Natural killer cell (primary cell): ENCODE measurements around the gene TRAK1. TPM values are rescaled to one million over a fixed set of nuclear protein-coding genes. Genes with fewer than 3 reads are reported as not detected.

ENCODE experiments used
- ATAC-seq, 3 donors: fragments of 150-1000 bp in 2 of 3; fragments of 200-7000 bp in 1 of 3; cut with Tn5 transposase; 1 replicate in 1 of 3; 2 replicates in 2 of 3; pipeline ENCODE4 v1.10.0; 2021; ENCODE audit warnings: mild to moderate bottlenecking in 2 of 3, moderate library complexity in 2 of 3
- DNase-seq, 2 donors: peaks; one replicate each; pipeline versions ENCODE4 v3.0.0 to v3.0.0-alpha.2; 2013 to 2021; ENCODE audit warnings: mixed read lengths in 1 of 2
- H3K27ac ChIP-seq: one replicate; pipeline ENCODE4 v1.5.1; 2013; ENCODE audit warnings: mild to moderate bottlenecking, low read length
- H3K27me3 ChIP-seq: one replicate; pipeline ENCODE4 v1.6.1; 2013; ENCODE audit warnings: low read length; ENCODE audit not compliant: control insufficient read depth, insufficient read depth
- H3K36me3 ChIP-seq: one replicate; pipeline ENCODE4 v1.6.1; 2013; ENCODE audit warnings: low read length; ENCODE audit not compliant: control insufficient read depth, insufficient read depth
- H3K4me1 ChIP-seq: one replicate; pipeline ENCODE4 v1.6.1; 2013; ENCODE audit warnings: low read length; ENCODE audit not compliant: control insufficient read depth, insufficient read depth
- H3K4me3 ChIP-seq: one replicate; pipeline ENCODE4 v1.5.1; 2013; ENCODE audit warnings: low read length
- H3K9me3 ChIP-seq: one replicate; pipeline ENCODE4 v1.6.1; 2013; ENCODE audit warnings: low read length; ENCODE audit not compliant: control insufficient read depth, insufficient read depth
- H3K27ac Mint-ChIP-seq, 2 donors: one replicate each; pipeline ENCODE4 v1.8.0; 2022; ENCODE audit warnings: mild to moderate bottlenecking in 2 of 2, mixed read lengths in 2 of 2, moderate library complexity in 1 of 2
- H3K27me3 Mint-ChIP-seq, 2 donors: one replicate each; pipeline ENCODE4 v1.8.0; 2022; ENCODE audit warnings: low read depth in 2 of 2, mixed read lengths in 2 of 2
- H3K36me3 Mint-ChIP-seq: one replicate; pipeline ENCODE4 v1.8.0; 2022; ENCODE audit warnings: mixed read lengths
- H3K4me1 Mint-ChIP-seq, 2 donors: one replicate each; pipeline ENCODE4 v1.8.0; 2022; ENCODE audit warnings: mixed read lengths in 2 of 2
- H3K4me3 Mint-ChIP-seq: one replicate; pipeline ENCODE4 v1.8.0; 2022; ENCODE audit warnings: mild to moderate bottlenecking, moderate library complexity, mixed read lengths
- H3K9me3 Mint-ChIP-seq, 2 donors: one replicate each; pipeline ENCODE4 v1.8.0; 2022; ENCODE audit warnings: mixed read lengths in 2 of 2
- WGBS: methylation state at CpG from one replicate; pipeline ENCODE4 v1.1.7; 2013; ENCODE audit warnings: missing lambda C conversion rate; ENCODE audit not compliant: insufficient coverage; 5-methylcytosine and 5-hydroxymethylcytosine counted together
- intact Hi-C: fragments of 100-400 bp; cut with micrococcal nuclease; formaldehyde crosslinking; loops from one replicate; pipeline ENCODE4 v1.14.2; 2022
- total RNA-seq, 4 donors: library from RNA; stranded (reverse); fragments of 120-200 nt in 1 of 4; gene quantifications; one replicate each; pipeline versions ENCODE4 v1.2.3 to v1.2.4, GENCODE V29; 2013 to 2022
- TF ChIP-seq, protein P1 (sequence below): fragments of 200-600 bp; IDR thresholded peaks from one replicate; pipeline ENCODE4 v1.8.0; 2022; ENCODE audit warnings: antibody characterized with exemption

TRAK1 gene
- total RNA-seq, 3 donors from 2014 or later (not counting 1 experiment from before 2014, with no cell fraction given) = 30.7 to 31.8 (median 31.8) TPM

GRCh38 chr3:42263354-42264346 lies 172.5 kb downstream of the TRAK1 start:
- Mint-ChIP-seq H3K4me3 (no peak overlapping the region), H3K27me3 (peaks cover 43 to 75% of the 10 kb centered on the region in 2 donors), H3K4me1 (no peaks in the 10 kb centered on the region), H3K36me3 (no peaks in the 10 kb centered on the region), H3K27ac (no peak overlapping the region), H3K9me3 (no peaks in the 10 kb centered on the region)
- Histone ChIP-seq H3K9me3 (no peaks in the 10 kb centered on the region), H3K36me3 (no peaks in the 10 kb centered on the region), H3K27me3 (peaks cover 27% of the 10 kb centered on the region), H3K27ac (no peak overlapping the region), H3K4me1 (no peaks in the 10 kb centered on the region), H3K4me3 (no peak overlapping the region)
- intact Hi-C loops = no loop called here
- WGBS = 9% methylated on average over 52 of the region's 56 CpGs
- no peak for ATAC-seq
- TF ChIP-seq, protein P1, sequence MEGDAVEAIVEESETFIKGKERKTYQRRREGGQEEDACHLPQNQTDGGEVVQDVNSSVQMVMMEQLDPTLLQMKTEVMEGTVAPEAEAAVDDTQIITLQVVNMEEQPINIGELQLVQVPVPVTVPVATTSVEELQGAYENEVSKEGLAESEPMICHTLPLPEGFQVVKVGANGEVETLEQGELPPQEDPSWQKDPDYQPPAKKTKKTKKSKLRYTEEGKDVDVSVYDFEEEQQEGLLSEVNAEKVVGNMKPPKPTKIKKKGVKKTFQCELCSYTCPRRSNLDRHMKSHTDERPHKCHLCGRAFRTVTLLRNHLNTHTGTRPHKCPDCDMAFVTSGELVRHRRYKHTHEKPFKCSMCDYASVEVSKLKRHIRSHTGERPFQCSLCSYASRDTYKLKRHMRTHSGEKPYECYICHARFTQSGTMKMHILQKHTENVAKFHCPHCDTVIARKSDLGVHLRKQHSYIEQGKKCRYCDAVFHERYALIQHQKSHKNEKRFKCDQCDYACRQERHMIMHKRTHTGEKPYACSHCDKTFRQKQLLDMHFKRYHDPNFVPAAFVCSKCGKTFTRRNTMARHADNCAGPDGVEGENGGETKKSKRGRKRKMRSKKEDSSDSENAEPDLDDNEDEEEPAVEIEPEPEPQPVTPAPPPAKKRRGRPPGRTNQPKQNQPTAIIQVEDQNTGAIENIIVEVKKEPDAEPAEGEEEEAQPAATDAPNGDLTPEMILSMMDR = no peak
- peak in 1 of 2 donors; percentile 25 for DNase-seq

DNA sequence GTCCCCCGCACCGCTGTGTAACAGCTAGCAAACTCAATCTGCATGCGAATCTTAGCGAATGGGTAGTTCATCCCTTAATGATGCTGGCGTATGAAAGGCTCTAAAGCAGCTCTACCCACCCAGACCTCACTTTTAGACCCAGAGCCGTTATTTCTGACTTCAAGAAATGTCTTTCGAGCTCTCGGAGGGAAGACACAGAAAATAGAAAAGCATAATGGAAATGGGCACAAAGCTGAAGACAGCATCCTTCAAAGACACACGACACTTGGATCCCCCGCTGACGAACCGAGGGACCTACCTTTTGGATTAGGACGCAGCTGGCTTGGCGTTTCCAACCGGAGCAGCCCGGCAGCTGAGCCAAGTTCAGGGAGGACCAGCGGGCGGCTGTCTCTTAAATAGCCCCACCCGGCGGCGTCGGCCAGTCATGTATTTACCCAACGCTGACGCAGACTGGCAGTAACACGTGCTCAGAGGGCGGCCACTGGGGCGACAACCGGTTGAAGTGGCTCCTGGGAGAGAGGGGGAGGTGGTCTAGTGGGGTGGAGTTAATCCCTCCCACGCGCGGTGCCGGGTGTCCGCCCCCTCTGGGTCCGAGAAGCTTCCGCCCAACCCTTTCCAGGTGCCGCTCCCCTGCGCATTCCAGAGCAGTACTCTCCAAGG lies 173.4 kb downstream of the TRAK1 start:
- TF ChIP-seq, protein P1 = no peak
- H3K27me3 ChIP-seq = peaks cover 27% of the 10 kb centered on the region
- H3K9me3 ChIP-seq = no peaks in the 10 kb centered on the region
- intact Hi-C loops = no loop called here
- Mint-ChIP-seq H3K27me3 (peaks cover 51 to 81% of the 10 kb centered on the region in 2 donors), H3K9me3 (no peaks in the 10 kb centered on the region), H3K36me3 (no peaks in the 10 kb centered on the region), H3K4me1 (no peaks in the 10 kb centered on the region), H3K27ac (no peak overlapping the region), H3K4me3 (no peak overlapping the region)
- no peaks in the 10 kb centered on the region for H3K36me3 ChIP-seq
- DNase-seq = peak in 1 of 2 donors; percentile 9
- no peaks in the 10 kb centered on the region for H3K4me1 ChIP-seq
- WGBS = 14% methylated on average over 37 of the region's 37 CpGs
- no peak overlapping the region for H3K27ac ChIP-seq
- no peak for ATAC-seq
- H3K4me3 ChIP-seq = no peak overlapping the region

GRCh38 chr3:42265059-42265991 lies 174.2 kb downstream of the TRAK1 start:
- H3K9me3 Mint-ChIP-seq = no peaks in the 10 kb centered on the region
- Histone ChIP-seq H3K4me1 (no peaks in the 10 kb centered on the region), H3K4me3 (no peak overlapping the region), H3K36me3 (no peaks in the 10 kb centered on the region), H3K27ac (no peak overlapping the region), H3K27me3 (peaks cover 27% of the 10 kb centered on the region), H3K9me3 (no peaks in the 10 kb centered on the region)
- peaks cover 50 to 81% of the 10 kb centered on the region in 2 donors for H3K27me3 Mint-ChIP-seq
- DNase-seq (no peak), ATAC-seq (no peak)
- WGBS = 16% methylated on average over 60 of the region's 60 CpGs
- H3K27ac Mint-ChIP-seq = no peak overlapping the region
- H3K4me1 Mint-ChIP-seq = no peaks in the 10 kb centered on the region
- no peaks in the 10 kb centered on the region for H3K36me3 Mint-ChIP-seq
- H3K4me3 Mint-ChIP-seq = no peak overlapping the region
- TF ChIP-seq, protein P1 = no peak
- intact Hi-C loops = no loop called here
